SK-N-MC (cell line): ENCODE results near the gene EVC2.

Source experiments
- EZH2 ChIP-seq: fragments of 200-600 bp; sonication (generic); IDR thresholded peaks from one replicate; pipeline ENCODE4 v1.6.1; 2017; ENCODE audit warnings: antibody characterized with exemption
- POLR2AphosphoS5 ChIP-seq: IDR thresholded peaks from 2 replicates; pipeline ENCODE4 v1.6.1; 2012; ENCODE audit warnings: mild to moderate bottlenecking, low read depth, low read length, borderline replicate concordance

- TF ChIP-seq POLR2AphosphoS5 (no peak), EZH2 (no peak)
Observed at GRCh38 chr4:5678977-5679376, 29.4 kb downstream of the EVC2 start.
